ENCODE results near the gene DLGAP4. TPM values are rescaled to one million over a fixed set of nuclear protein-coding genes. Genes with fewer than 3 reads are reported as not detected.
"Not testable (repeated sequence)": the region's sequence is repeated elsewhere in the genome, so short reads cannot be mapped to it uniquely, and the experiment has no call there.

Gene DLGAP4
- total RNA-seq, 4 donors from 2014 or later = 18.8 to 46.7 (median 45.0) TPM

GRCh38 chr20:36473164-36473563 is 167.0 kb downstream of the DLGAP4 start:
- Histone ChIP-seq H3K27me3 (no peaks in the 10 kb centered on the region), H3K4me1 (peaks cover 79 to 82% of the 10 kb centered on the region in 2 donors), H3K27ac (peak overlapping the region; percentile 75 to 100 (median 85)), H3K36me3 (no peaks in the 10 kb centered on the region), H3K4me3 (no peak overlapping the region), H3K9me3 (no peaks in the 10 kb centered on the region)
- no peak for ATAC-seq
- DNase-seq = no peak
- TF ChIP-seq POLR2A (IDR thresholded peaks at IDR 0.05) = no peak
- no peak for TF ChIP-seq CTCF (IDR thresholded peaks at IDR 0.05 in 4 of 5, conservative IDR thresholded peaks at IDR 0.05 in 1 of 5)
- in situ Hi-C loops (cut with MboI; ENCODE audit: low sequenced_read_pairs in 4 of 4) = no loop called here
- intact Hi-C loops (cut with DNase I; ENCODE audit: low total_unique reads) = no loop called here

- no peak for ATAC-seq
Measured at GRCh38 chr20:36474563-36474962, 168.4 kb downstream of the DLGAP4 start.

GRCh38 chr20:36475054-36475453 is 168.9 kb downstream of the DLGAP4 start:
- H3K36me3 ChIP-seq; H3K9me3 ChIP-seq; ATAC-seq; in situ Hi-C loops (cut with MboI; ENCODE audit: low sequenced_read_pairs in 4 of 4); H3K27me3 ChIP-seq; intact Hi-C loops (cut with DNase I; ENCODE audit: low total_unique reads); DNase-seq; H3K4me3 ChIP-seq: not testable (repeated sequence)
- H3K27ac ChIP-seq = peak overlapping the region; percentile 75 to 100 (median 85)
- peaks cover 79 to 83% of the 10 kb centered on the region in 2 donors for H3K4me1 ChIP-seq

More at GRCh38 chr20:36474563-36474962, 168.4 kb downstream of the DLGAP4 start:
- no peak for TF ChIP-seq CTCF (IDR thresholded peaks at IDR 0.05 in 4 of 5, conservative IDR thresholded peaks at IDR 0.05 in 1 of 5)
- no peak for TF ChIP-seq POLR2A (IDR thresholded peaks at IDR 0.05)
- no peaks in the 10 kb centered on the region for H3K9me3 ChIP-seq
- H3K36me3 ChIP-seq = no peaks in the 10 kb centered on the region
- peak overlapping the region; percentile 75 to 100 (median 85) for H3K27ac ChIP-seq
- intact Hi-C loops (cut with DNase I; ENCODE audit: low total_unique reads) = no loop called here
- DNase-seq = no peak
- H3K4me3 ChIP-seq = no peak overlapping the region
- in situ Hi-C loops (cut with MboI; ENCODE audit: low sequenced_read_pairs in 4 of 4) = no loop called here
- H3K27me3 ChIP-seq = no peaks in the 10 kb centered on the region
- H3K4me1 ChIP-seq = peaks cover 79 to 83% of the 10 kb centered on the region in 2 donors

- Histone ChIP-seq H3K27ac (peak overlapping the region; percentile 89 to 96 (median 94)), H3K4me1 (peaks cover 79 to 83% of the 10 kb centered on the region in 2 donors), H3K9me3 (no peaks in the 10 kb centered on the region), H3K36me3 (no peaks in the 10 kb centered on the region), H3K27me3 (no peaks in the 10 kb centered on the region), H3K4me3 (no peak overlapping the region)
- intact Hi-C loops (cut with DNase I; ENCODE audit: low total_unique reads) (no loop called here), in situ Hi-C loops (cut with MboI; ENCODE audit: low sequenced_read_pairs in 4 of 4) (no loop called here)
- DNase-seq (no peak), ATAC-seq (no peak)
- TF ChIP-seq CTCF (IDR thresholded peaks at IDR 0.05 in 4 of 5, conservative IDR thresholded peaks at IDR 0.05 in 1 of 5) (no peak), POLR2A (IDR thresholded peaks at IDR 0.05) (no peak)
Measured at GRCh38 chr20:36477475-36477874, 171.3 kb downstream of the DLGAP4 start.

GRCh38 chr20:36478137-36478905 is 172.2 kb downstream of the DLGAP4 start:
- H3K4me3 ChIP-seq = no peak overlapping the region
- H3K27me3 ChIP-seq = no peaks in the 10 kb centered on the region
- ATAC-seq (no peak), DNase-seq (no peak)
- in situ Hi-C loops (cut with MboI; ENCODE audit: low sequenced_read_pairs in 4 of 4) (no loop called here), intact Hi-C loops (cut with DNase I; ENCODE audit: low total_unique reads) (no loop called here)
- TF ChIP-seq POLR2A (IDR thresholded peaks at IDR 0.05) (no peak), CTCF (IDR thresholded peaks at IDR 0.05 in 4 of 5, conservative IDR thresholded peaks at IDR 0.05 in 1 of 5) (no peak)
- peaks cover 79 to 83% of the 10 kb centered on the region in 2 donors for H3K4me1 ChIP-seq
- H3K36me3 ChIP-seq = no peaks in the 10 kb centered on the region
- H3K27ac ChIP-seq = peak overlapping the region; percentile 89 to 96 (median 94)
- no peaks in the 10 kb centered on the region for H3K9me3 ChIP-seq

All from gastrocnemius medialis (tissue), 4 donors.